ENCODE measurements around the gene ARRDC2. TPM values are rescaled to one million over a fixed set of nuclear protein-coding genes. Genes with fewer than 3 reads are reported as not detected.
"Not testable (repeated sequence)": the region's sequence is repeated elsewhere in the genome, so short reads cannot be mapped to it uniquely, and the experiment has no call there.

ARRDC2 gene
- total and polyA plus RNA-seq, 2 experiments from 2014 or later, result 5.7 to 19.7 TPM

DNA sequence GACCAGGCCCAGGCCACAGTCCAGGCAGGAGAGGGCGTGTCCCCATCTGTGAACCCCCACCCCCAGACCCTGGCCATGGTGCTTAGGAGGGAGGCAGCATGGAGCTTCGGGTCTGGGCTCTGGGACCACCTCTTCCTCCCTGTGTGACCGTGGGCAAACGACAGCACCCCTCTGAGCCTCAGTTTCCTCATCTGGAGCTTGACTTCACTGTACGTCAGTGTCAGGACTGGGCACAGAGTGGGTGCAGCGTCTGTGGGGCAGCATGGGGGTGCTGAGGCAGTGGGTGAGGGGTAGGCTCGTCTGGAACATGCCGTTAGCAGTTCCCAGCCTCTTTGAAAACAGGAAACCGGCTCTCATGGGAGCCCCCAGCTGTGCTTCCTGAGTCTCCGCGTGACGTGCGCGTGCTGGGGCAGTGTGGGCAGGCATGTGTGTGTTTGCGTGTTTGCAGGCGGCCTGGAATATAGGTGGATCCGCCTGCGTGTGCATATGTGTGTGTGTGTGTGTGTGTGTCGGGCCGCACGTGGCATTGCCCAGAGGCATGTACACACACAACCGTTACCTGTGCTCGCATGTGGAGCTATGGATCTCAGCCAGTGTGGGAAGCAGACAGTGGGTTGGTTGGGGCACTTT lies 15.8 kb downstream of the ARRDC2 start:
- H3K79me2 ChIP-seq (ENCODE audit: insufficient read depth), result no peaks in the 10 kb centered on the region
- WGBS, 2 experiments (ENCODE audit: low coverage in 1 of 2, low lambda C conversion rate in 2 of 2, missing lambda C conversion rate in 2 of 2), result 69 to 72% methylated on average over 23 of the region's 23 CpGs
- no peaks in the 10 kb centered on the region for H4K20me1 ChIP-seq (ENCODE audit: insufficient read depth)
- H2AFZ ChIP-seq, result no peak overlapping the region
- DNase-seq, result no peak
- H3K9me2 ChIP-seq (ENCODE audit: insufficient read depth), result no peaks in the 10 kb centered on the region
- H3K4me3 ChIP-seq, result no peak overlapping the region
- H3F3A ChIP-seq (ENCODE audit: insufficient read depth), result no peaks in the 10 kb centered on the region
- TF ChIP-seq EZH2phosphoT487 (IDR thresholded peaks at IDR 0.05; ENCODE audit: insufficient read depth, low read depth), result no peak
- TF ChIP-seq EZH2 (IDR thresholded peaks at IDR 0.05; ENCODE audit: insufficient read depth, poor library complexity, severe bottlenecking), result no peak
- H3K36me3 ChIP-seq (ENCODE audit: low read depth), result no peaks in the 10 kb centered on the region
- H3K4me2 ChIP-seq (ENCODE audit: unreplicated experiment), result no peak overlapping the region
- no peak overlapping the region for H3K9ac ChIP-seq
- no peaks in the 10 kb centered on the region for H3K27me3 ChIP-seq (replicated peaks; ENCODE audit: insufficient read depth)
- H3K9me3 ChIP-seq (ENCODE audit: low read depth), result no peaks in the 10 kb centered on the region
- in situ Hi-C loops (cut with MboI), result no loop called here
- peaks cover 23% of the 10 kb centered on the region for H3K4me1 ChIP-seq (ENCODE audit: insufficient read depth)
- H3K27ac ChIP-seq, result no peak overlapping the region

DNA sequence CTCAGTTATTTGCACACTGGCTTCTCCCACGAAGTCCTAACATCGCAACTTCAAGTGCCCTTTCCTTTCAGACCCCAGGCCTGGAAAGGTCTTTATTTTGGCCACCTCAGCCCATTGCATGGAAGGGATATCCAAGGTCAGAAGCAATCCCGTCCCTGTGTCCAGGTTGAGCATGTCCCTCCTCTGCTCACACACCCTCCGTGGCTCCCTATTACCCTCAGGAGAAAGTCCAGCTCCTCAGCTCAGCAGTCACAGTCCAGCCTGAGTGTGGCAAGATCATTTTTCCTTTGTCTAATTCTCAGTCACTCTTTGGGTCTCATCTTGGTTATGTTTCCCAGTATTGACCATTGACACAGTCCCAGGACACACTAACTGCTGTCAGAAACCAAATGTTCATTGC lies 19.2 kb downstream of the ARRDC2 start:
- H3K27me3 ChIP-seq (replicated peaks; ENCODE audit: insufficient read depth), result no peaks in the 10 kb centered on the region
- no peak overlapping the region for H3K4me2 ChIP-seq (ENCODE audit: unreplicated experiment)
- no peak overlapping the region for H3K9ac ChIP-seq
- no peaks in the 10 kb centered on the region for H3K79me2 ChIP-seq (ENCODE audit: insufficient read depth)
- no peaks in the 10 kb centered on the region for H3K9me2 ChIP-seq (ENCODE audit: insufficient read depth)
- in situ Hi-C loops (cut with MboI), result no loop called here
- WGBS, 2 experiments (ENCODE audit: low coverage in 1 of 2, low lambda C conversion rate in 2 of 2, missing lambda C conversion rate in 2 of 2), result 82 to 87% methylated on average over 4 of the region's 4 CpGs
- DNase-seq, result no peak
- H3K9me3 ChIP-seq (ENCODE audit: low read depth), result no peaks in the 10 kb centered on the region
- no peaks in the 10 kb centered on the region for H3K36me3 ChIP-seq (ENCODE audit: low read depth)
- H4K20me1 ChIP-seq (ENCODE audit: insufficient read depth), result no peaks in the 10 kb centered on the region
- no peak overlapping the region for H3K4me3 ChIP-seq
- TF ChIP-seq EZH2phosphoT487 (IDR thresholded peaks at IDR 0.05; ENCODE audit: insufficient read depth, low read depth) (no peak), EZH2 (IDR thresholded peaks at IDR 0.05; ENCODE audit: insufficient read depth, poor library complexity, severe bottlenecking) (no peak)
- no peak overlapping the region for H3K27ac ChIP-seq
- H3K4me1 ChIP-seq (ENCODE audit: insufficient read depth), result no peaks in the 10 kb centered on the region
- H3F3A ChIP-seq (ENCODE audit: insufficient read depth), result no peaks in the 10 kb centered on the region
- no peak overlapping the region for H2AFZ ChIP-seq

DNA sequence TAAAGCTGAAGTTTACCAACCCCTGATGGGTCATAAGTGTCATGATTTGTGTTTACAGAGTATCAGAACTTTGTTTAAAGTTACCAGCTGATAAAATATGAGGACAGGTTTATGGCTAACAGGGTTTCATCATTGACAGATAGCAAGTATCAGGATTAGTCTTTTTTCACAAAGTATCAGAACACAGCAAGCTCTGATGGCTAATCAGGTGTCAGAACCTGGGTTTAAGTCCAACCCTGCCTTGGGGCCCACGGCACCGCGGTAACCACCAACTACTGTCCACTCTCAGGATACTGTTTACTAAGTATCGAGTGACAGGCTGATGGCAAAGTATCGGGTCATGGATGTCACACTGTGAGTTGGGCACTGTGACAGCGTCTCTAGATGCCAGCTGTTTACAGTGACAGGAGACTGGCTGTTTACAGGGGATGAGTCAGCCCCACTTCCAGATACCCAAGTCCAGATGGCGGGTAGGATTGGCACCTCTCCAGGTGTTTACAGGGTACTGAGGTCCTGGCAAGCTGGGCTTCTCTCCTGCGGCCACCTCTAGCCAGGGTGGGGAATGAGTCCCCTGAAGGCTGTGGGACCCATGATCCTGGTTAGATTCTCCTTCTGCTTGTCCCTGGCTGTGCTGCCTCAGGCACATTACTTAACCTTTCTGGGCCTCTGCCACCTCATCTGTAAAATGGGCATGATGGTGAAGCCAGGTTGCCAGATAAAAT lies 21.8 kb downstream of the ARRDC2 start:
- DNase-seq, result peak; percentile 23
- Histone ChIP-seq H3K4me3 (no peak overlapping the region), H3K79me2 (ENCODE audit: insufficient read depth) (no peaks in the 10 kb centered on the region), H3K27ac (no peak overlapping the region), H3F3A (ENCODE audit: insufficient read depth) (no peaks in the 10 kb centered on the region), H3K9me2 (ENCODE audit: insufficient read depth) (no peaks in the 10 kb centered on the region), H3K9me3 (ENCODE audit: low read depth) (no peaks in the 10 kb centered on the region), H3K27me3 (replicated peaks; ENCODE audit: insufficient read depth) (no peaks in the 10 kb centered on the region), H3K36me3 (ENCODE audit: low read depth) (no peaks in the 10 kb centered on the region), H3K4me1 (ENCODE audit: insufficient read depth) (no peaks in the 10 kb centered on the region), H4K20me1 (ENCODE audit: insufficient read depth) (no peaks in the 10 kb centered on the region), H2AFZ (no peak overlapping the region), H3K9ac (no peak overlapping the region), H3K4me2 (ENCODE audit: unreplicated experiment) (no peak overlapping the region)
- in situ Hi-C loops (cut with MboI), result no loop called here
- TF ChIP-seq EZH2 (IDR thresholded peaks at IDR 0.05; ENCODE audit: insufficient read depth, poor library complexity, severe bottlenecking) (no peak), EZH2phosphoT487 (IDR thresholded peaks at IDR 0.05; ENCODE audit: insufficient read depth, low read depth) (no peak)
- 24 to 32% methylated on average over 8 of the region's 8 CpGs for WGBS, 2 experiments (ENCODE audit: low coverage in 1 of 2, low lambda C conversion rate in 2 of 2, missing lambda C conversion rate in 2 of 2)

DNA sequence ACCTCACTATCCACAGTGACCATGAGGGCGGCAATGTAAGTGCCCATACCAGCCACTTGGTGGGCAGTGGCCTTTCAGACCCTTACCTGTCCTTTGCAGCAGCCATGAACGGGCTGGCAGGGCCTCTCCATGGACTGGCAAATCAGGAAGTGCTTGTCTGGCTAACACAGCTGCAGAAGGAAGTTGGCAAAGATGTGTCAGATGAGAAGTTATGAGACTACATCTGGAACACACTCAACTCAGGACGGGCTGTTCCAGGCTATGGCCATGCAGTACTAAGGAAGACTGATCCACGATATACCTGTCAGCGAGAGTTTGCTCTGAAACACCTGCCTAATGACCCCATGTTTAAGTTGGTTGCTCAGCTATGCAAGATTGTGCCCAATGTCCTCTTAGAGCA lies 23.4 kb downstream of the ARRDC2 start:
- in situ Hi-C loops (cut with MboI); H3K4me3 ChIP-seq; H3K9me2 ChIP-seq (ENCODE audit: insufficient read depth); H3K9me3 ChIP-seq (ENCODE audit: low read depth); H3K36me3 ChIP-seq (ENCODE audit: low read depth); H3K4me2 ChIP-seq (ENCODE audit: unreplicated experiment); H4K20me1 ChIP-seq (ENCODE audit: insufficient read depth); H3K27ac ChIP-seq; DNase-seq; H3K9ac ChIP-seq; H3K27me3 ChIP-seq (replicated peaks; ENCODE audit: insufficient read depth); H3K4me1 ChIP-seq (ENCODE audit: insufficient read depth); H3K79me2 ChIP-seq (ENCODE audit: insufficient read depth); H2AFZ ChIP-seq; H3F3A ChIP-seq (ENCODE audit: insufficient read depth): not testable (repeated sequence)
- 87% methylated on average over 5 of the region's 5 CpGs for WGBS, 2 experiments (ENCODE audit: low coverage in 1 of 2, low lambda C conversion rate in 2 of 2, missing lambda C conversion rate in 2 of 2)

DNA sequence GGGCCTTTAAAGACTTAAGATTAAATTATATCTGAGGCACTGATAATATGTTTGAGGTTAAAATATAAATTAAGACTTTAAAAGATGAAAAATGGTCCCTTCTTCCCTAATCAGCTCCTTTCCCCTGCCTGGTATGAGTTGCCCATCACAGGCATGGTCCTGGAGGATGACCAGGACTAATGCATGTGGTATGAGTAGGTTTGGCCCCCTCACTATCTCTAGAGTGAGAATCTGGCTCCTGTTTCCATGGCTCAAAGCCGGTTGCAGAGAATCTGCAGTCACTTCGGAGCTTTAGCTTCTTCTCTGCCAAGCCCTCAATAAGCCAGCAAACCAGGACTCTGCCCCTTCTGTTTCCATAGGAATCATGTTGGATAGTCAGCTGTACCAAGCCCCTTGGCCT lies 24.1 kb downstream of the ARRDC2 start:
- 19 to 26% methylated on average over 2 of the region's 2 CpGs for WGBS, 2 experiments (ENCODE audit: low coverage in 1 of 2, low lambda C conversion rate in 2 of 2, missing lambda C conversion rate in 2 of 2)
- not testable (repeated sequence) for H3K36me3 ChIP-seq (ENCODE audit: low read depth)

More for the DNA sequence above, 24.1 kb downstream of the ARRDC2 start:
- H2AFZ ChIP-seq; H3K79me2 ChIP-seq (ENCODE audit: insufficient read depth); H3K27ac ChIP-seq; H3F3A ChIP-seq (ENCODE audit: insufficient read depth); H3K9me2 ChIP-seq (ENCODE audit: insufficient read depth); in situ Hi-C loops (cut with MboI); H3K4me1 ChIP-seq (ENCODE audit: insufficient read depth); H3K9ac ChIP-seq; DNase-seq; H3K4me3 ChIP-seq; H4K20me1 ChIP-seq (ENCODE audit: insufficient read depth); H3K27me3 ChIP-seq (replicated peaks; ENCODE audit: insufficient read depth); H3K4me2 ChIP-seq (ENCODE audit: unreplicated experiment); H3K9me3 ChIP-seq (ENCODE audit: low read depth): not testable (repeated sequence)

Data from GM23248 (cell line).